Natural killer cell (primary cell): Measurements from ENCODE around the gene PDE2A. TPM values are rescaled to one million over a fixed set of nuclear protein-coding genes. Genes with fewer than 3 reads are reported as not detected.

Experiments
- ATAC-seq, 3 donors: fragments of 150-1000 bp in 2 of 3; fragments of 200-7000 bp in 1 of 3; cut with Tn5 transposase; 1 replicate in 1 of 3; 2 replicates in 2 of 3; pipeline ENCODE4 v1.10.0; 2021; ENCODE audit warnings: mild to moderate bottlenecking in 2 of 3, moderate library complexity in 2 of 3
- DNase-seq, 2 donors: peaks; one replicate each; pipeline versions ENCODE4 v3.0.0 to v3.0.0-alpha.2; 2013 to 2021; ENCODE audit warnings: mixed read lengths in 1 of 2
- H3K27ac ChIP-seq: one replicate; pipeline ENCODE4 v1.5.1; 2013; ENCODE audit warnings: mild to moderate bottlenecking, low read length
- H3K27me3 ChIP-seq: one replicate; pipeline ENCODE4 v1.6.1; 2013; ENCODE audit warnings: low read length; ENCODE audit not compliant: control insufficient read depth, insufficient read depth
- H3K36me3 ChIP-seq: one replicate; pipeline ENCODE4 v1.6.1; 2013; ENCODE audit warnings: low read length; ENCODE audit not compliant: control insufficient read depth, insufficient read depth
- H3K4me1 ChIP-seq: one replicate; pipeline ENCODE4 v1.6.1; 2013; ENCODE audit warnings: low read length; ENCODE audit not compliant: control insufficient read depth, insufficient read depth
- H3K4me3 ChIP-seq: one replicate; pipeline ENCODE4 v1.5.1; 2013; ENCODE audit warnings: low read length
- H3K9me3 ChIP-seq: one replicate; pipeline ENCODE4 v1.6.1; 2013; ENCODE audit warnings: low read length; ENCODE audit not compliant: control insufficient read depth, insufficient read depth
- H3K27ac Mint-ChIP-seq, 2 donors: one replicate each; pipeline ENCODE4 v1.8.0; 2022; ENCODE audit warnings: mild to moderate bottlenecking in 2 of 2, mixed read lengths in 2 of 2, moderate library complexity in 1 of 2
- H3K27me3 Mint-ChIP-seq, 2 donors: one replicate each; pipeline ENCODE4 v1.8.0; 2022; ENCODE audit warnings: low read depth in 2 of 2, mixed read lengths in 2 of 2
- H3K36me3 Mint-ChIP-seq: one replicate; pipeline ENCODE4 v1.8.0; 2022; ENCODE audit warnings: mixed read lengths
- H3K4me1 Mint-ChIP-seq, 2 donors: one replicate each; pipeline ENCODE4 v1.8.0; 2022; ENCODE audit warnings: mixed read lengths in 2 of 2
- H3K4me3 Mint-ChIP-seq: one replicate; pipeline ENCODE4 v1.8.0; 2022; ENCODE audit warnings: mild to moderate bottlenecking, moderate library complexity, mixed read lengths
- H3K9me3 Mint-ChIP-seq, 2 donors: one replicate each; pipeline ENCODE4 v1.8.0; 2022; ENCODE audit warnings: mixed read lengths in 2 of 2
- WGBS: methylation state at CpG from one replicate; pipeline ENCODE4 v1.1.7; 2013; ENCODE audit warnings: missing lambda C conversion rate; ENCODE audit not compliant: insufficient coverage; 5-methylcytosine and 5-hydroxymethylcytosine counted together
- intact Hi-C: fragments of 100-400 bp; cut with micrococcal nuclease; formaldehyde crosslinking; loops from one replicate; pipeline ENCODE4 v1.14.2; 2022
- total RNA-seq, 4 donors: library from RNA; stranded (reverse); fragments of 120-200 nt in 1 of 4; gene quantifications; one replicate each; pipeline versions ENCODE4 v1.2.3 to v1.2.4, GENCODE V29; 2013 to 2022
- TF ChIP-seq, protein P1 (sequence below): fragments of 200-600 bp; IDR thresholded peaks from one replicate; pipeline ENCODE4 v1.8.0; 2022; ENCODE audit warnings: antibody characterized with exemption

Gene PDE2A
- total RNA-seq, 3 donors from 2014 or later (not counting 1 experiment from before 2014, with no cell fraction given), result 8.7 to 11.9 (median 9.0) TPM

DNA sequence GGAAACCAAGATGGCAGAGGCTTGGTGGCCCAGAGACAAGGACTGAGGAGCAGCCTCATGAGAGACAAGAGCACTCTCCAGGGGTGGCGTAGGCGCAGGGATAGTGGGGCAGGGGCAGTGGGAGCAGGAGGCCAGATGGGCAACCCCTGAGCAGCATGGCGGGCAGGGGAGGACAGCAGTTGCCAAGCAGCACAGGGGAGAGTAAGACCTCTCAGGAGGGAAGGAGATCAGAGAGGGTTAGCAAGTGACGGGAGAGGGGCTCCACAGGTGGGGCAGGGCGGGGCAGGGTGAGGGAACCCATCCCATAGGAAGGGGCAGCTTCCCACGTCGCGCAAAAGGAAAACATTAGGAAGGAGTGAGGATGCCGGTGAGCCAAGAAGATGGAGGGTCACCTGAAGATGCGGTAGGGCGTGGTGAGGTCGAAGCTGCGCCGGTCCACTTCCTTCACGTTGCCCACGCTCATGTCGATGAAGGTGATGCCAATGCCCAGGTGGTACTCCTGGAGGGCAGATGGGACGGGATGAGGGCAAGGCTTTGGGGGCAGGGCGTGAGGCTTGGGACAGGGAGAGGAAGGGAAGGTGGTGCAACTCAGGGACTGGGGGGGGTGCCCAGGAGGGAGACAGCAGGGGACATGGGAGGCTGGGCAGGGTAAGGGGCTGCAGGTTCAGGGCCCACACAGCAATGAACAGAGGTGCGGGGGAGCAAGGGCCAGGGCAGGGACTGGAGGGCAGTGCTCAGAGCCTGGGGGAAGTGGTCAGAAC lies 35.4 kb upstream of the PDE2A start:
- peaks cover 19% of the 10 kb centered on the region for H3K4me1 ChIP-seq

DNA sequence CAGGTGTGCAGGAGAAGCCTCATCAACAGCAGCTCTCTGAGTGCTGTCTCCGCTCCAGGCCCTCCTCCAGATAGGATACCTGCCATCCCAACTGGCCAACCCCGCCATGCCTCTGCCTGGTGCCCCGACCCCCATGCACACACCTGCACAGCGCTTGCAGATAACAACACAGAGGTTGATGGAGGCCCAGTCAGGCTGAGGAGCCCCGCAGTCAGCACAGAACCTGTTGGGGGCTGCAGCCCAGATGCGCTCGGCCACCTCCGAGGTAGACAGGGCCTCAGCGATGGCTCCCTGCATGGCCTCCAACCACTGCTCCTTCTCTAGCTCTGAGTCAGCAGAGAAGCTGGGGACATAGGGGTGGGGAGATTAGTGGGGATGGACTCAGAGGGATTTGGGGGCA lies 32.8 kb upstream of the PDE2A start:
- no peak for DNase-seq
- Mint-ChIP-seq H3K4me1 (peaks cover 33 to 51% of the 10 kb centered on the region in 2 donors), H3K9me3 (no peaks in the 10 kb centered on the region), H3K36me3 (peaks cover 12% of the 10 kb centered on the region), H3K27ac (peak overlapping the region; percentile 46 to 86), H3K27me3 (no peaks in the 10 kb centered on the region), H3K4me3 (no peak overlapping the region)
- Histone ChIP-seq H3K27me3 (no peaks in the 10 kb centered on the region), H3K4me3 (no peak overlapping the region), H3K36me3 (peaks cover 92% of the 10 kb centered on the region), H3K9me3 (no peaks in the 10 kb centered on the region), H3K4me1 (no peaks in the 10 kb centered on the region), H3K27ac (no peak overlapping the region)
- intact Hi-C loops, result no loop called here
- over 99% methylated on average over 9 of the region's 9 CpGs for WGBS
- TF ChIP-seq, protein P1, sequence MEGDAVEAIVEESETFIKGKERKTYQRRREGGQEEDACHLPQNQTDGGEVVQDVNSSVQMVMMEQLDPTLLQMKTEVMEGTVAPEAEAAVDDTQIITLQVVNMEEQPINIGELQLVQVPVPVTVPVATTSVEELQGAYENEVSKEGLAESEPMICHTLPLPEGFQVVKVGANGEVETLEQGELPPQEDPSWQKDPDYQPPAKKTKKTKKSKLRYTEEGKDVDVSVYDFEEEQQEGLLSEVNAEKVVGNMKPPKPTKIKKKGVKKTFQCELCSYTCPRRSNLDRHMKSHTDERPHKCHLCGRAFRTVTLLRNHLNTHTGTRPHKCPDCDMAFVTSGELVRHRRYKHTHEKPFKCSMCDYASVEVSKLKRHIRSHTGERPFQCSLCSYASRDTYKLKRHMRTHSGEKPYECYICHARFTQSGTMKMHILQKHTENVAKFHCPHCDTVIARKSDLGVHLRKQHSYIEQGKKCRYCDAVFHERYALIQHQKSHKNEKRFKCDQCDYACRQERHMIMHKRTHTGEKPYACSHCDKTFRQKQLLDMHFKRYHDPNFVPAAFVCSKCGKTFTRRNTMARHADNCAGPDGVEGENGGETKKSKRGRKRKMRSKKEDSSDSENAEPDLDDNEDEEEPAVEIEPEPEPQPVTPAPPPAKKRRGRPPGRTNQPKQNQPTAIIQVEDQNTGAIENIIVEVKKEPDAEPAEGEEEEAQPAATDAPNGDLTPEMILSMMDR, result no peak
- no peak for ATAC-seq

More for the DNA sequence above, 35.4 kb upstream of the PDE2A start:
- Mint-ChIP-seq H3K9me3 (no peaks in the 10 kb centered on the region), H3K4me3 (no peak overlapping the region), H3K4me1 (peaks cover 47 to 69% of the 10 kb centered on the region in 2 donors), H3K27me3 (no peaks in the 10 kb centered on the region), H3K36me3 (peaks cover 12% of the 10 kb centered on the region), H3K27ac (peak overlapping the region; percentile 54 to 70)
- Histone ChIP-seq H3K27ac (no peak overlapping the region), H3K4me3 (no peak overlapping the region), H3K27me3 (no peaks in the 10 kb centered on the region), H3K36me3 (peaks cover 81% of the 10 kb centered on the region), H3K9me3 (no peaks in the 10 kb centered on the region)
- DNase-seq (no peak), ATAC-seq (no peak)
- 97% methylated on average over 20 of the region's 20 CpGs for WGBS
- intact Hi-C loops, result no loop called here
- TF ChIP-seq, protein P1, result no peak

DNA sequence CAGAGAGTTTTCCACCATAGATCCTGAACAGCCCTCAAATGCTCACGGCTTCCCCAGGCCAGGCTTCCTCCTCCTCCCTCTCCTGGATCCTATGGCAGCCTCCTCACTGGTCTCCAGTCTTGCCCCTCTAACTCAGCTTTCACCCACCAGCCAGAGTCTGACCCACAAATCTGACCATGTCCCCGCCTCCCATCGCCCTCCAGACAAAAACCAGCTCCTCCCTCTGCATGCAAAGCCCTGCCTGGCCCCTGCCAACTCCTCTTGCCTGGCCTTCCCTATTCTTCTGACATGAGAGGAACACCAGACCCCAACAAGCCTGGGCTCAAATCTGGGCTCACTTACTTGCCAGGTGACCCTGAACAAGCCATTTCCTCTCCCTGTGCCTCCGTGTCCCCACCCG lies 32.4 kb upstream of the PDE2A start:
- ATAC-seq (no peak), DNase-seq (no peak)
- WGBS, result 94% methylated on average over 5 of the region's 5 CpGs
- intact Hi-C loops, result no loop called here
- TF ChIP-seq, protein P1, result no peak
- peaks cover 33 to 51% of the 10 kb centered on the region in 2 donors for H3K4me1 Mint-ChIP-seq
- Histone ChIP-seq H3K36me3 (peaks cover 92% of the 10 kb centered on the region), H3K27me3 (no peaks in the 10 kb centered on the region), H3K9me3 (no peaks in the 10 kb centered on the region), H3K4me3 (no peak overlapping the region), H3K27ac (no peak overlapping the region), H3K4me1 (no peaks in the 10 kb centered on the region)
- H3K36me3 Mint-ChIP-seq, result peaks cover 12% of the 10 kb centered on the region
- H3K27ac Mint-ChIP-seq, result peak overlapping the region; percentile 46 to 86
- H3K27me3 Mint-ChIP-seq, result no peaks in the 10 kb centered on the region
- no peak overlapping the region for H3K4me3 Mint-ChIP-seq
- H3K9me3 Mint-ChIP-seq, result no peaks in the 10 kb centered on the region
